ENCODE data around the gene MYO5B.
A peak's percentile ranks its signal among the peaks of the same experiment; 100 is the strongest.

Gene MYO5B

GRCh38 chr18:50004013-50004412 is 190.9 kb downstream of the MYO5B start:
- H3K36me3 ChIP-seq (replicated peaks in 1 of 2; ENCODE audit: control insufficient read depth in 2 of 2, insufficient read depth in 2 of 2, low read length in 2 of 2): no peaks in the 10 kb centered on the region
- H2AFZ ChIP-seq (ENCODE audit: low read length): no peak overlapping the region
- no peaks in the 10 kb centered on the region for H3K4me1 ChIP-seq (ENCODE audit: control insufficient read depth in 2 of 2, insufficient read depth in 1 of 2, low read depth in 1 of 2, low read length in 2 of 2)
- no peak overlapping the region for H4K8ac ChIP-seq (ENCODE audit: low read depth, low read length)
- H3K27me3 ChIP-seq (ENCODE audit: control insufficient read depth in 3 of 3, insufficient read depth in 3 of 3, low read depth in 1 of 3, low read length in 3 of 3): peaks cover 0 to 12% (median 0%) of the 10 kb centered on the region in 3 experiments
- no peak overlapping the region for H2AK5ac ChIP-seq (ENCODE audit: low read depth, low read length)
- no peak overlapping the region for H3K18ac ChIP-seq (ENCODE audit: low read length)
- H3K14ac ChIP-seq (ENCODE audit: low read length): no peak overlapping the region
- DNase-seq (ENCODE audit: low spot score): no peak
- no peak overlapping the region for H2BK12ac ChIP-seq (ENCODE audit: low read length)
- no peak overlapping the region for H3K23ac ChIP-seq (ENCODE audit: low read depth, low read length, poor library complexity)
- peak overlapping the region in 1 of 2 donors; percentile 2 for H3K4me3 ChIP-seq (ENCODE audit: low read length in 2 of 2)
- H3K79me1 ChIP-seq (ENCODE audit: low read depth, low read length): no peaks in the 10 kb centered on the region
- H2BK15ac ChIP-seq (ENCODE audit: low read length): no peak overlapping the region
- no peak overlapping the region for H3K4ac ChIP-seq (ENCODE audit: low read length)
- no peaks in the 10 kb centered on the region for H3K9me3 ChIP-seq (replicated peaks in 1 of 2; ENCODE audit: control insufficient read depth in 2 of 2, insufficient read depth in 1 of 2, low read depth in 1 of 2, low read length in 2 of 2)
- WGBS, 2 donors (ENCODE audit: extremely low coverage in 2 of 2, insufficient read length in 2 of 2, insufficient replicate concordance in 1 of 2): no CpG with 5 or more reads among the region's 4 CpGs
- H3K4me2 ChIP-seq (ENCODE audit: insufficient read depth, low read length, poor library complexity, severe bottlenecking): no peak overlapping the region
- H2BK120ac ChIP-seq (ENCODE audit: low read depth, low read length): no peak overlapping the region
- no peak overlapping the region for H3K9ac ChIP-seq (ENCODE audit: low read depth, low read length, poor library complexity)
- H4K91ac ChIP-seq (ENCODE audit: low read depth, low read length, poor library complexity): no peak overlapping the region
- H3K27ac ChIP-seq (replicated peaks; ENCODE audit: low read length): no peak overlapping the region
- no peak overlapping the region for H2BK5ac ChIP-seq (ENCODE audit: low read length)

GRCh38 chr18:50002781-50003180 is 192.2 kb downstream of the MYO5B start:
- H2AK5ac ChIP-seq (ENCODE audit: low read depth, low read length): no peak overlapping the region
- no peak overlapping the region for H2BK5ac ChIP-seq (ENCODE audit: low read length)
- H2AFZ ChIP-seq (ENCODE audit: low read length): no peak overlapping the region
- peaks cover 0 to 10% (median 0%) of the 10 kb centered on the region in 3 experiments for H3K27me3 ChIP-seq (ENCODE audit: control insufficient read depth in 3 of 3, insufficient read depth in 3 of 3, low read depth in 1 of 3, low read length in 3 of 3)
- no peak overlapping the region for H3K9ac ChIP-seq (ENCODE audit: low read depth, low read length, poor library complexity)
- no peaks in the 10 kb centered on the region for H3K9me3 ChIP-seq (replicated peaks in 1 of 2; ENCODE audit: control insufficient read depth in 2 of 2, insufficient read depth in 1 of 2, low read depth in 1 of 2, low read length in 2 of 2)
- no peak overlapping the region for H3K4me2 ChIP-seq (ENCODE audit: insufficient read depth, low read length, poor library complexity, severe bottlenecking)
- H3K4me1 ChIP-seq (ENCODE audit: control insufficient read depth in 2 of 2, insufficient read depth in 1 of 2, low read depth in 1 of 2, low read length in 2 of 2): no peaks in the 10 kb centered on the region
- H3K27ac ChIP-seq (replicated peaks; ENCODE audit: low read length): no peak overlapping the region
- no peak overlapping the region for H3K4me3 ChIP-seq (ENCODE audit: low read length in 2 of 2)
- H4K91ac ChIP-seq (ENCODE audit: low read depth, low read length, poor library complexity): no peak overlapping the region
- WGBS, 2 donors (ENCODE audit: extremely low coverage in 2 of 2, insufficient read length in 2 of 2, insufficient replicate concordance in 1 of 2): no CpG with 5 or more reads among the region's 2 CpGs
- no peak overlapping the region for H2BK120ac ChIP-seq (ENCODE audit: low read depth, low read length)
- no peak for DNase-seq (ENCODE audit: low spot score)
- H3K18ac ChIP-seq (ENCODE audit: low read length): no peak overlapping the region
- H2BK15ac ChIP-seq (ENCODE audit: low read length): no peak overlapping the region
- H3K36me3 ChIP-seq (replicated peaks in 1 of 2; ENCODE audit: control insufficient read depth in 2 of 2, insufficient read depth in 2 of 2, low read length in 2 of 2): no peaks in the 10 kb centered on the region
- H3K14ac ChIP-seq (ENCODE audit: low read length): no peak overlapping the region
- H4K8ac ChIP-seq (ENCODE audit: low read depth, low read length): no peak overlapping the region
- no peak overlapping the region for H2BK12ac ChIP-seq (ENCODE audit: low read length)
- no peaks in the 10 kb centered on the region for H3K79me1 ChIP-seq (ENCODE audit: low read depth, low read length)
- H3K4ac ChIP-seq (ENCODE audit: low read length): no peak overlapping the region
- H3K23ac ChIP-seq (ENCODE audit: low read depth, low read length, poor library complexity): no peak overlapping the region

GRCh38 chr18:50000227-50000626 is 194.7 kb downstream of the MYO5B start:
- no peaks in the 10 kb centered on the region for H3K79me1 ChIP-seq (ENCODE audit: low read depth, low read length)
- no peak for DNase-seq (ENCODE audit: low spot score)
- no peaks in the 10 kb centered on the region for H3K36me3 ChIP-seq (replicated peaks in 1 of 2; ENCODE audit: control insufficient read depth in 2 of 2, insufficient read depth in 2 of 2, low read length in 2 of 2)
- H3K23ac ChIP-seq (ENCODE audit: low read depth, low read length, poor library complexity): no peak overlapping the region
- H3K4ac ChIP-seq (ENCODE audit: low read length): no peak overlapping the region
- no peaks in the 10 kb centered on the region for H3K4me1 ChIP-seq (ENCODE audit: control insufficient read depth in 2 of 2, insufficient read depth in 1 of 2, low read depth in 1 of 2, low read length in 2 of 2)
- no CpG with 5 or more reads among the region's 5 CpGs for WGBS, 2 donors (ENCODE audit: extremely low coverage in 2 of 2, insufficient read length in 2 of 2, insufficient replicate concordance in 1 of 2)
- no peak overlapping the region for H2AFZ ChIP-seq (ENCODE audit: low read length)
- no peak overlapping the region for H4K8ac ChIP-seq (ENCODE audit: low read depth, low read length)
- peaks cover 0 to 8% (median 0%) of the 10 kb centered on the region in 3 experiments for H3K27me3 ChIP-seq (ENCODE audit: control insufficient read depth in 3 of 3, insufficient read depth in 3 of 3, low read depth in 1 of 3, low read length in 3 of 3)
- no peak overlapping the region for H3K4me2 ChIP-seq (ENCODE audit: insufficient read depth, low read length, poor library complexity, severe bottlenecking)
- no peak overlapping the region for H4K91ac ChIP-seq (ENCODE audit: low read depth, low read length, poor library complexity)
- H2BK5ac ChIP-seq (ENCODE audit: low read length): no peak overlapping the region
- H3K27ac ChIP-seq (replicated peaks; ENCODE audit: low read length): no peak overlapping the region
- no peaks in the 10 kb centered on the region for H3K9me3 ChIP-seq (replicated peaks in 1 of 2; ENCODE audit: control insufficient read depth in 2 of 2, insufficient read depth in 1 of 2, low read depth in 1 of 2, low read length in 2 of 2)
- H3K4me3 ChIP-seq (ENCODE audit: low read length in 2 of 2): no peak overlapping the region
- H2BK15ac ChIP-seq (ENCODE audit: low read length): no peak overlapping the region
- H2BK12ac ChIP-seq (ENCODE audit: low read length): no peak overlapping the region
- no peak overlapping the region for H3K14ac ChIP-seq (ENCODE audit: low read length)
- H2BK120ac ChIP-seq (ENCODE audit: low read depth, low read length): no peak overlapping the region
- no peak overlapping the region for H3K9ac ChIP-seq (ENCODE audit: low read depth, low read length, poor library complexity)
- no peak overlapping the region for H2AK5ac ChIP-seq (ENCODE audit: low read depth, low read length)
- no peak overlapping the region for H3K18ac ChIP-seq (ENCODE audit: low read length)

GRCh38 chr18:49999128-49999527 is 195.8 kb downstream of the MYO5B start:
- H3K4me1 ChIP-seq (ENCODE audit: control insufficient read depth in 2 of 2, insufficient read depth in 1 of 2, low read depth in 1 of 2, low read length in 2 of 2): no peaks in the 10 kb centered on the region
- H4K91ac ChIP-seq (ENCODE audit: low read depth, low read length, poor library complexity): no peak overlapping the region
- H3K9ac ChIP-seq (ENCODE audit: low read depth, low read length, poor library complexity): no peak overlapping the region
- H3K36me3 ChIP-seq (replicated peaks in 1 of 2; ENCODE audit: control insufficient read depth in 2 of 2, insufficient read depth in 2 of 2, low read length in 2 of 2): no peaks in the 10 kb centered on the region
- H2BK15ac ChIP-seq (ENCODE audit: low read length): no peak overlapping the region
- no CpG with 5 or more reads among the region's 6 CpGs for WGBS, 2 donors (ENCODE audit: extremely low coverage in 2 of 2, insufficient read length in 2 of 2, insufficient replicate concordance in 1 of 2)
- DNase-seq (ENCODE audit: low spot score): no peak
- no peak overlapping the region for H2BK5ac ChIP-seq (ENCODE audit: low read length)
- no peak overlapping the region for H3K4me2 ChIP-seq (ENCODE audit: insufficient read depth, low read length, poor library complexity, severe bottlenecking)
- no peak overlapping the region for H3K23ac ChIP-seq (ENCODE audit: low read depth, low read length, poor library complexity)
- no peak overlapping the region for H3K14ac ChIP-seq (ENCODE audit: low read length)
- no peak overlapping the region for H2BK120ac ChIP-seq (ENCODE audit: low read depth, low read length)
- H2AK5ac ChIP-seq (ENCODE audit: low read depth, low read length): no peak overlapping the region
- no peak overlapping the region for H3K27ac ChIP-seq (replicated peaks; ENCODE audit: low read length)
- no peak overlapping the region for H4K8ac ChIP-seq (ENCODE audit: low read depth, low read length)
- H2BK12ac ChIP-seq (ENCODE audit: low read length): no peak overlapping the region
- H3K27me3 ChIP-seq (ENCODE audit: control insufficient read depth in 3 of 3, insufficient read depth in 3 of 3, low read depth in 1 of 3, low read length in 3 of 3): peaks cover 0 to 8% (median 0%) of the 10 kb centered on the region in 3 experiments
- H3K4me3 ChIP-seq (ENCODE audit: low read length in 2 of 2): no peak overlapping the region
- no peaks in the 10 kb centered on the region for H3K79me1 ChIP-seq (ENCODE audit: low read depth, low read length)
- H3K4ac ChIP-seq (ENCODE audit: low read length): no peak overlapping the region
- no peak overlapping the region for H2AFZ ChIP-seq (ENCODE audit: low read length)
- H3K9me3 ChIP-seq (replicated peaks in 1 of 2; ENCODE audit: control insufficient read depth in 2 of 2, insufficient read depth in 1 of 2, low read depth in 1 of 2, low read length in 2 of 2): no peaks in the 10 kb centered on the region
- H3K18ac ChIP-seq (ENCODE audit: low read length): no peak overlapping the region
